HepG2 (cell line): ENCODE results near the gene RAPGEF6. TPM values are rescaled to one million over a fixed set of nuclear protein-coding genes. Genes with fewer than 3 reads are reported as not detected.

Experiments
- AKAP8 ChIP-seq: sonication (generic); formaldehyde crosslinking; IDR thresholded peaks from 2 replicates; pipeline ENCODE4 v1.5.1; 2020; ENCODE audit warnings: mild to moderate bottlenecking, missing genetic modification reagents
- ARNT ChIP-seq: fragments of 450-650 bp; IDR thresholded peaks from 2 replicates; pipeline ENCODE4 v1.6.1; 2017
- CBFB ChIP-seq: sonication (generic); formaldehyde crosslinking; IDR thresholded peaks from 2 replicates; pipeline ENCODE4 v1.4.0; 2020; ENCODE audit warnings: missing genetic modification reagents
- CREB1 ChIP-seq, 2 experiments: fragments of 450-650 bp in 1 of 2; IDR thresholded peaks; 2 replicates each; pipeline ENCODE4 v1.6.1; 2016 to 2017; ENCODE audit warnings: control low read depth in 1 of 2, mild to moderate bottlenecking in 1 of 2, missing compliant biosample characterization in 1 of 2, missing genetic modification characterization in 1 of 2
- MAFF ChIP-seq: IDR thresholded peaks from 2 replicates; pipeline ENCODE4 v1.6.1; 2011; ENCODE audit warnings: low read depth, low read length, improper control_type of control experiment
- MAZ ChIP-seq, 2 experiments: sonication (generic) in 1 of 2; formaldehyde crosslinking in 1 of 2; IDR thresholded peaks; 2 replicates each; pipeline versions ENCODE4 v1.5.0 to v1.6.1; 2012 to 2020; ENCODE audit warnings: low read depth in 2 of 2, mild to moderate bottlenecking in 2 of 2, borderline replicate concordance in 1 of 2, improper control_type of control experiment in 1 of 2, low read length in 1 of 2, missing genetic modification reagents in 1 of 2, moderate library complexity in 1 of 2
- MYC ChIP-seq: sonication (generic); formaldehyde crosslinking; IDR thresholded peaks from 2 replicates; pipeline ENCODE4 v1.9.0; 2021; ENCODE audit warnings: missing genetic modification reagents, borderline replicate concordance
- MYNN ChIP-seq: sonication (generic); formaldehyde crosslinking; IDR thresholded peaks from 2 replicates; pipeline ENCODE4 v1.4.0; 2020; ENCODE audit warnings: mild to moderate bottlenecking, low read depth, missing genetic modification reagents
- RBM39 ChIP-seq: fragments of 200-400 bp; formaldehyde crosslinking; IDR thresholded peaks from one replicate; pipeline ENCODE4 v1.6.1; 2018; ENCODE audit warnings: antibody characterized with exemption, mild to moderate bottlenecking, low read depth, low read length; ENCODE audit not compliant: poor library complexity, severe bottlenecking
- SIN3B ChIP-seq: fragments of 150-350 bp; IDR thresholded peaks from 2 replicates; pipeline ENCODE4 v1.6.1; 2014; ENCODE audit warnings: low read length
- SP4 ChIP-seq: sonication (generic); formaldehyde crosslinking; IDR thresholded peaks from 2 replicates; pipeline ENCODE4 v1.8.1; 2023; ENCODE audit warnings: mild to moderate bottlenecking, missing genetic modification reagents
- TBP ChIP-seq: sonication (generic); formaldehyde crosslinking; IDR thresholded peaks from 2 replicates; pipeline ENCODE4 v1.5.0; 2020; ENCODE audit warnings: missing genetic modification reagents
- TSC22D2 ChIP-seq: sonication (generic); formaldehyde crosslinking; IDR thresholded peaks from 2 replicates; pipeline ENCODE4 v1.5.1; 2020; ENCODE audit warnings: missing genetic modification reagents, mild to moderate bottlenecking, borderline replicate concordance
- ZFP82 ChIP-seq: sonication (generic); formaldehyde crosslinking; IDR thresholded peaks from 2 replicates; pipeline ENCODE4 v1.5.1; 2020; ENCODE audit warnings: mild to moderate bottlenecking, missing genetic modification reagents, borderline replicate concordance
- ZFY ChIP-seq: sonication (generic); formaldehyde crosslinking; IDR thresholded peaks from 2 replicates; pipeline ENCODE4 v1.4.0; 2020; ENCODE audit warnings: missing genetic modification reagents
- ZMYM4 ChIP-seq: sonication (generic); formaldehyde crosslinking; IDR thresholded peaks from 2 replicates; pipeline ENCODE4 v1.8.1; 2023; ENCODE audit warnings: mild to moderate bottlenecking, missing genetic modification reagents
- ZNF709 ChIP-seq: sonication (generic); formaldehyde crosslinking; IDR thresholded peaks from 2 replicates; pipeline ENCODE4 v1.5.0; 2020; ENCODE audit warnings: mild to moderate bottlenecking, missing genetic modification reagents
- ZNF768 ChIP-seq: sonication (generic); formaldehyde crosslinking; IDR thresholded peaks from 2 replicates; pipeline ENCODE4 v1.4.0; 2020; ENCODE audit warnings: missing genetic modification reagents
- ZSCAN30 ChIP-seq: sonication (generic); formaldehyde crosslinking; IDR thresholded peaks from 2 replicates; pipeline ENCODE4 v1.5.0; 2020; ENCODE audit warnings: mild to moderate bottlenecking, missing genetic modification reagents
- ZSCAN31 ChIP-seq: sonication (generic); formaldehyde crosslinking; IDR thresholded peaks from 2 replicates; pipeline ENCODE4 v1.5.0; 2020; ENCODE audit warnings: low read depth, mild to moderate bottlenecking, missing genetic modification reagents
- ZSCAN9 ChIP-seq: IDR thresholded peaks from 2 replicates; pipeline ENCODE4 v1.6.1; 2016; ENCODE audit warnings: borderline replicate concordance
- polyA plus RNA-seq, 8 experiments: library from polyadenylated mRNA; depleted of rRNA in 3 of 8; stranded (reverse) in 7 of 8; unstranded in 1 of 8; fragments of >200 nt; fragmentation: Illumina TruSeq in 4 of 8; extraction: Trizol in 4 of 8; gene quantifications; 2 replicates each; pipeline versions ENCODE4 v1.2.1 to v1.2.3, GENCODE V29; 2011 to 2016; ENCODE audit warnings: low read depth in 4 of 8, missing spikeins in 1 of 8, mixed read lengths in 1 of 8; ENCODE audit not compliant: insufficient read depth in 1 of 8
- total RNA-seq, 5 experiments: library from RNA; depleted of rRNA; stranded (reverse); fragments of >200 nt; fragmentation: Illumina TruSeq; extraction: Trizol; gene quantifications; 2 replicates each; pipeline ENCODE4 v1.2.3, GENCODE V29; 2016; ENCODE audit warnings: low read depth in 1 of 5
- TF ChIP-seq, protein P1 (sequence below), 2 experiments: IDR thresholded peaks; 2 replicates each; pipeline ENCODE4 v1.6.1; 2011 to 2012; ENCODE audit warnings: low read length in 2 of 2, borderline replicate concordance in 1 of 2, low read depth in 1 of 2, mild to moderate bottlenecking in 1 of 2, moderate library complexity in 1 of 2
- TF ChIP-seq, protein P2 (sequence below): sonication (generic); formaldehyde crosslinking; IDR thresholded peaks from 2 replicates; pipeline ENCODE4 v1.8.0; 2022; ENCODE audit warnings: mild to moderate bottlenecking, missing genetic modification reagents, borderline replicate concordance
- TF ChIP-seq, protein P3 (sequence below): sonication (generic); formaldehyde crosslinking; IDR thresholded peaks from 2 replicates; pipeline ENCODE4 v1.4.0; 2020; ENCODE audit warnings: missing genetic modification reagents; ENCODE audit errors: not compliant biosample characterization

The RAPGEF6 gene
- total and polyA plus RNA-seq, 2 of the 13 experiments (the other 11 are each of a cell fraction or from before 2014, with no cell fraction given), result 7.7 to 24.6 TPM

DNA sequence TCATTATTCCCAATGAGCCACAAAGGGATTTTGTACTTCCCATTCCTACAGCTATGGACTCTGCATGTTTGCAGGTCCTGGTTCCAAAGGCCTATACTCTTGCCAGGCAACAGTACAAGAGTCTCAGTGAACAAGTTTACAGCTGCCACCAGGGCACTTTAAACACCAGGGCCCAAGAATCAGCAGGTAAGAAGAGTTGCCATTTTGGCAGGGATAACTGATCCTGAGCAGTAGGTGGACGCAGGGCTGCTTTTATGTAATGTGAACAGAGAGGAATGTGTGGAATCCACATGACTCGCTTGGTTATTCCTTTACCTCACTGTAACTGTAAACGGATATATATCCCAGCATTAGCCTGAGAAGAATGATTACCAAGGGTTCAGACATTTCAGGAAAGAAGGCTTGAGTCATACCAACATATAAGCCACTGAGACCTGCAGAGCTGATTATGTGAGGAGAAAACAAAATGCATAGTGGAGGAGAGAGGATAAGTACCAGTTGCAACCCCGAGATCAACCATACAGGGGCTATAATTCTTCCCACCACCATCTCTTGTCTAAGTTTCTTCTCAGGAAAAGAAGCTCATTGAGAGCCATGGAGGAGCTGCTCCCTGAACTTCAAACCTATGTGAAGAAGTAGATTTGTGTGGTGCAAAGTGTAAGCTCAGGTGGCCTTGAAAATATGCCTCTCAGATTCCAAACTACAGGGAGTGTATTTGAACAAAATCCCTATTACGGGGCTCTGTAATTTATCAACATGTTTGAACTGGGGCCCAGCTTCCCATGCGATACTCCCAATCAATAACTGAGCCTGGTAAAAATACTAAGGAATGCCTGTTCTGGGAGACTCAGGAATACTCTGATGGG is 24.6 kb downstream of the RAPGEF6 start (continued):
- TF ChIP-seq, protein P1, sequence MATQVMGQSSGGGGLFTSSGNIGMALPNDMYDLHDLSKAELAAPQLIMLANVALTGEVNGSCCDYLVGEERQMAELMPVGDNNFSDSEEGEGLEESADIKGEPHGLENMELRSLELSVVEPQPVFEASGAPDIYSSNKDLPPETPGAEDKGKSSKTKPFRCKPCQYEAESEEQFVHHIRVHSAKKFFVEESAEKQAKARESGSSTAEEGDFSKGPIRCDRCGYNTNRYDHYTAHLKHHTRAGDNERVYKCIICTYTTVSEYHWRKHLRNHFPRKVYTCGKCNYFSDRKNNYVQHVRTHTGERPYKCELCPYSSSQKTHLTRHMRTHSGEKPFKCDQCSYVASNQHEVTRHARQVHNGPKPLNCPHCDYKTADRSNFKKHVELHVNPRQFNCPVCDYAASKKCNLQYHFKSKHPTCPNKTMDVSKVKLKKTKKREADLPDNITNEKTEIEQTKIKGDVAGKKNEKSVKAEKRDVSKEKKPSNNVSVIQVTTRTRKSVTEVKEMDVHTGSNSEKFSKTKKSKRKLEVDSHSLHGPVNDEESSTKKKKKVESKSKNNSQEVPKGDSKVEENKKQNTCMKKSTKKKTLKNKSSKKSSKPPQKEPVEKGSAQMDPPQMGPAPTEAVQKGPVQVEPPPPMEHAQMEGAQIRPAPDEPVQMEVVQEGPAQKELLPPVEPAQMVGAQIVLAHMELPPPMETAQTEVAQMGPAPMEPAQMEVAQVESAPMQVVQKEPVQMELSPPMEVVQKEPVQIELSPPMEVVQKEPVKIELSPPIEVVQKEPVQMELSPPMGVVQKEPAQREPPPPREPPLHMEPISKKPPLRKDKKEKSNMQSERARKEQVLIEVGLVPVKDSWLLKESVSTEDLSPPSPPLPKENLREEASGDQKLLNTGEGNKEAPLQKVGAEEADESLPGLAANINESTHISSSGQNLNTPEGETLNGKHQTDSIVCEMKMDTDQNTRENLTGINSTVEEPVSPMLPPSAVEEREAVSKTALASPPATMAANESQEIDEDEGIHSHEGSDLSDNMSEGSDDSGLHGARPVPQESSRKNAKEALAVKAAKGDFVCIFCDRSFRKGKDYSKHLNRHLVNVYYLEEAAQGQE (IDR thresholded peaks at IDR 0.05; ENCODE audit: borderline replicate concordance in 1 of 2, low read depth in 1 of 2, low read length in 2 of 2), result peak in 1 of 2 experiments; percentile 57; a peak in 1 of 4 replicates
- TF ChIP-seq, protein P2, sequence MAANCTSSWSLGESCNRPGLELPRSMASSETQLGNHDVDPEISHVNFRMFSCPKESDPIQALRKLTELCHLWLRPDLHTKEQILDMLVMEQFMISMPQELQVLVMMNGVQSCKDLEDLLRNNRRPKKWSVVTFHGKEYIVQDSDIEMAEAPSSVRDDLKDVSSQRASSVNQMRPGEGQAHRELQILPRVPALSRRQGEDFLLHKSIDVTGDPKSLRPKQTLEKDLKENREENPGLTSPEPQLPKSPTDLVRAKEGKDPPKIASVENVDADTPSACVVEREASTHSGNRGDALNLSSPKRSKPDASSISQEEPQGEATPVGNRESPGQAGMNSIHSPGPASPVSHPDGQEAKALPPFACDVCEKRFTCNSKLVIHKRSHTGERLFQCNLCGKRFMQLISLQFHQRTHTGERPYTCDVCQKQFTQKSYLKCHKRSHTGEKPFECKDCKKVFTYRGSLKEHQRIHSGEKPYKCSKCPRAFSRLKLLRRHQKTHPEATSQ, result no peak
- TF ChIP-seq MAFF (no peak), MYC (no peak), MYNN (CRISPR knock-in tag) (no peak), AKAP8 (CRISPR knock-in tag) (no peak), ZSCAN31 (CRISPR knock-in tag) (0 out of 2 replicates have a peak, but pooled peaks have one; percentile 58), ZNF709 (CRISPR knock-in tag) (no peak), ZFY (CRISPR knock-in tag) (no peak), ZSCAN30 (no peak), SIN3B (no peak), CBFB (CRISPR knock-in tag) (no peak), SP4 (CRISPR knock-in tag) (no peak), ARNT (no peak), CREB1 (IDR thresholded peaks at IDR 0.05) (no peak), CREB1 (CRISPR knock-in tag; IDR thresholded peaks at IDR 0.05) (no peak; the same call in 1 of the 2 replicates), ZMYM4 (peak; percentile 68), ZNF768 (no peak), ZFP82 (CRISPR knock-in tag) (0 out of 2 replicates have a peak, but pooled peaks have one; percentile 22), ZSCAN9 (no peak), RBM39 (no peak), MAZ (IDR thresholded peaks at IDR 0.05; ENCODE audit: borderline replicate concordance, low read depth, low read length) (no peak), MAZ (CRISPR knock-in tag; IDR thresholded peaks at IDR 0.05; ENCODE audit: low read depth) (no peak), TBP (CRISPR knock-in tag) (no peak), TSC22D2 (CRISPR knock-in tag) (no peak)
- TF ChIP-seq, protein P3, sequence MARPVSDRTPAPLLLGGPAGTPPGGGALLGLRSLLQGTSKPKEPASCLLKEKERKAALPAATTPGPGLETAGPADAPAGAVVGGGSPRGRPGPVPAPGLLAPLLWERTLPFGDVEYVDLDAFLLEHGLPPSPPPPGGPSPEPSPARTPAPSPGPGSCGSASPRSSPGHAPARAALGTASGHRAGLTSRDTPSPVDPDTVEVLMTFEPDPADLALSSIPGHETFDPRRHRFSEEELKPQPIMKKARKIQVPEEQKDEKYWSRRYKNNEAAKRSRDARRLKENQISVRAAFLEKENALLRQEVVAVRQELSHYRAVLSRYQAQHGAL (CRISPR knock-in tag), result no peak
